HG02840 (cell line): Measurements from ENCODE around the gene SLC5A1.
"Not testable (repeated sequence)": the region's sequence is repeated elsewhere in the genome, so short reads cannot be mapped to it uniquely, and the experiment has no call there.

Experiments used
- ATAC-seq: cut with Tn5 transposase; IDR thresholded peaks from one replicate; pipeline ENCODE4 v1.9.1; 2021; ENCODE audit warnings: mild to moderate bottlenecking, moderate library complexity, moderate number of reproducible peaks; ENCODE audit not compliant: unreplicated experiment, low FRiP score

The SLC5A1 gene

DNA sequence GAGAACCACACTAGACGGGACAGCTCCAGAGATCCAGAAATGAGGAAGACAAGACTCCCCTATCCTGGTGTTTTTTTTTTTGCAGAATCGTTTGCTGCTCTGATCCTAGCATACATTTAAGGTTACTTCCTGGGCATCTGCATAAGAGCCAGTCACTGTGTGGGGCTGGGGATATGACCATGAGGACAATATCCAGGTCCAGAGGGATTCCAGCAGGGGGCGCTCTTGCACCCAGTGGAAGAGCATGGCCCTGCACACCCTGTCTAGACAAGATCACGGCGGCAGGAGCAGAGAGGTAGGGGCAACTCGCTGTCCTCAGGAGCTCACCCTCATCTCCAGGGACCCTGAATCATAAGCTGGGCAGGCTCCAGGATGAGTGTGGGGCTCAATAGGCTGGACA is 97.6 kb downstream of the SLC5A1 start:
- ATAC-seq = not testable (repeated sequence)

GRCh38 chr22:32142600-32142999 is 99.5 kb downstream of the SLC5A1 start:
- ATAC-seq = no peak

- ATAC-seq = no peak
Observed at GRCh38 chr22:32144496-32145274, 101.6 kb downstream of the SLC5A1 start.

- not testable (repeated sequence) for ATAC-seq
Observed at GRCh38 chr22:32147128-32147527, 104.1 kb downstream of the SLC5A1 start.

DNA sequence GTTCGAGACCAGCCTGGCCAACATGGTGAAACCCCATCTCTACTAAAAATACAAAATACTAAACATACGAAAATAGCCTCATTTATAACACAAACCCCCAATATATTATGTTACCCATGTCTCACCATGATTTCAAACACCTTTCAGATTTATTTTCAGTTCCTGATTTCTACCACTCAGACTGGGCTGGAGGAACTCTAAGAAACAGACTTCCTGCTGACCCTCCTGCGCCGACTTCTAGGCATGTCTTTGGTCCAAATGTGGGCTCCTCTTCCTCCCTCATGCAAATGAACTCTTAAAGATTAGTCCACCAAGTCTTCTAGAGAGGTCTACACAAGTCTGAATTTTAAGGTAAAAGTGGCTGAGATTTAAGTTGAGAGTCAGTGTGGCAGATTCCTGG is 105.3 kb downstream of the SLC5A1 start:
- not testable (repeated sequence) for ATAC-seq

DNA sequence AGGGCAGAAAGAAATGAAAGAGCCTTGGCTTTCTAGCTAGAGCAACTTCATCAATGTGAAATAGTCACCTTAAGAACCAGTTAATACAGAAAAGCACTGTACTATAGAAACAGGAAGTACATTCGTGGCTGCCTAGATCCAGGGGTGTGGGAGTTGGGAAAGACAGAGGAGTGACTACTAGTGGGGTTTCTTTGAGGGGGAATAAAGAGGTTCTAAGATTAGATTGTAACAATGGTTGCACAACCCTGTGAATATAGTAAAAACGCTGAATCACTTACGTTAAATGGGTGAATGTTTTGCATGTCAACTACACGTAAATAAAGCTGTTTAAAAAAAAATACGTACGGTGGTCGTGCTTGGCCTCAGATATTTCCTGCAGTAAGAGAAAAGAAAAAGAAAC is 107.6 kb downstream of the SLC5A1 start:
- ATAC-seq = not testable (repeated sequence)

DNA sequence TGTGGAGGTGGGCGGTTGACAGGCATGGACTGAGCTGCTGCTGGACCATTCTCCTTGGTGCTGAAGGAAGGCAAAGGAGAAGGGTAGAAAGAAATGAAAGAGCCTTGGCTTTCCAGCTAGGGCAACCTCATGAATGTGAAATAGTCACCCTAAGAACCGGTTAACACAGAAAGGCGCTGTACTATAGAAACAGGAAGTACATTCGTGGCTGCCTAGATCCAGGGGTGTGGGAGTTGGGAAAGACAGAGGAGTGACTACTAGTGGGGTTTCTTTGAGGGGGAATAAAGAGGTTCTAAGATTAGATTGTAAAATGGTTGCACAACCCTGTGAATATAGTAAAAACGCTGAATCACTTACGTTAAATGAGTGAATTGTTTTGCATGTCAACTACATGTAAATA is 108.6 kb downstream of the SLC5A1 start:
- ATAC-seq = not testable (repeated sequence)

GRCh38 chr22:32154727-32155126 is 111.7 kb downstream of the SLC5A1 start:
- ATAC-seq = not testable (repeated sequence)

GRCh38 chr22:32157632-32158031 is 114.6 kb downstream of the SLC5A1 start:
- not testable (repeated sequence) for ATAC-seq

DNA sequence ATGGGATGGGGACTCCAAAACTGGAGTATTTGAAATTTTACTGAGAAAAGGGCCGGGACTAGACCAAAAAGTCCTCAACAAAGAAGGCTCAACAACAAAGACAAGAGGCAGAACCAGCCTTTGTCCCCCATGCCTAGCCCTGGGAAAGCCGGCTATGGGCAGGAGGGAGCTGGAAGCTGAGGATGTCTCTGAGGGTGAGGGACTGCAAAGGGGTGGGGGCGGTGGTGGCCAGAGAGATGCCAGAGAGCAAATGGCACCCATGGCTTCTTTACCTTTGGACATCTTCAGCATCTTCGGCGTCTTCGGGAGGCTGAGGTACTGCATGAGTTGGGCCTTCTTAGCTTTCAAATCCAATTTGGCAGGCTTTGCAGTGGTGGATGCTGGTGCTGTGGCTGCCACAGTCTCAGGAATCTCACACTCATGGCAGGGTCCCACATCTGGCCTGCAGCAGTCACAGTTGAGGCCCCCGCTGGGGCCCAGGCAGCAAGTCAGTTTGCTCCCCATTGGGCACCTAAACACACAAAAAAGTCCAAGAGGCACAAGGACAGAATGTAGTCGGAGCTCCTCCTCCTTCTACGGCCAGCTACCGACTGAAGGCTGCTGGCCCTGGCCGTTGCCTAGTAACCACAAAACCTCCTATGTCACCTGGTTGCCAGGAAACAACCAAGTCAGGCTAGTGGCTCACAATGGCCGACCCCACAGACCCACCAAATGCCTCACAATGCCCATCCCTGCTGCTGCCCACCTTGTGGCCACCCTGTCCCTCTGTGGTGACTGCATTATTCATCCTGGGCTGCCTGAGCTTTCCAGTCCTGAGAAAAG is 115.9 kb downstream of the SLC5A1 start, which contains the start of gene C22orf42:
TSS of gene C22orf42 (minus strand) at position 592 of the 822 bp plus-strand sequence. CDS start at position 504, 88 bp downstream.
- ATAC-seq = no peak

- not testable (repeated sequence) for ATAC-seq
Observed at GRCh38 chr22:32160411-32160810, 117.3 kb downstream of the SLC5A1 start.
